Muscle layer of colon (tissue), 2 donors: ENCODE data around the gene ZNF14.
"Not testable (repeated sequence)": the region's sequence is repeated elsewhere in the genome, so short reads cannot be mapped to it uniquely, and the experiment has no call there.

Source experiments
- H3K27ac ChIP-seq: one replicate; pipeline ENCODE4 v1.7.0; 2013; ENCODE audit warnings: low read depth, mild to moderate bottlenecking, low read length, moderate library complexity
- H3K27me3 ChIP-seq, 2 donors: one replicate each; pipeline ENCODE4 v1.7.0; 2013; ENCODE audit warnings: low read length in 2 of 2, mild to moderate bottlenecking in 2 of 2; ENCODE audit not compliant: insufficient read depth in 2 of 2, control insufficient read depth in 1 of 2
- H3K36me3 ChIP-seq: one replicate; pipeline ENCODE4 v1.7.0; 2013; ENCODE audit warnings: mild to moderate bottlenecking, low read length; ENCODE audit not compliant: insufficient read depth
- H3K4me1 ChIP-seq: one replicate; pipeline ENCODE4 v1.7.0; 2013; ENCODE audit warnings: mild to moderate bottlenecking, low read length; ENCODE audit not compliant: insufficient read depth
- H3K4me3 ChIP-seq, 2 donors: one replicate each; pipeline ENCODE4 v1.7.0; 2013; ENCODE audit warnings: low read length in 2 of 2, low read depth in 1 of 2, mild to moderate bottlenecking in 1 of 2, moderate library complexity in 1 of 2
- H3K9ac ChIP-seq: one replicate; pipeline ENCODE4 v1.7.0; 2013; ENCODE audit warnings: low read length
- H3K9me3 ChIP-seq: one replicate; pipeline ENCODE4 v1.7.0; 2013; ENCODE audit warnings: mild to moderate bottlenecking, low read length
- donor health status: abdominal sarcoma.
- donor health status: Adenocarcinoma of cecum.

Gene ZNF14

GRCh38 chr19:19732579-19733501 lies at the start of gene ZNF14:
ZNF14 (minus strand) TSS chr19:19733112; CDS start chr19:19732958, 154 bp downstream.
- H3K27ac ChIP-seq = peak within 1 kb of the TSS; percentile 53
- peaks cover 9% of the 10 kb centered on the region for H3K9me3 ChIP-seq
- peak within 1 kb of the TSS; percentile 77 to 99 for H3K4me3 ChIP-seq
- peaks cover 1% of the 10 kb centered on the region for H3K36me3 ChIP-seq
- H3K9ac ChIP-seq = peak within 1 kb of the TSS; percentile 50
- H3K27me3 ChIP-seq = no peaks in the 10 kb centered on the region
- peaks cover 9% of the 10 kb centered on the region for H3K4me1 ChIP-seq

- not testable (repeated sequence) for H3K27me3 ChIP-seq, H3K27ac ChIP-seq, H3K9ac ChIP-seq, H3K4me3 ChIP-seq, H3K36me3 ChIP-seq, H3K9me3 ChIP-seq
- H3K4me1 ChIP-seq = peaks cover 11% of the 10 kb centered on the region
Measured at GRCh38 chr19:19781791-19782190, 48.9 kb upstream of the ZNF14 start.

- peaks cover 18% of the 10 kb centered on the region for H3K4me1 ChIP-seq
- no peaks in the 10 kb centered on the region for H3K36me3 ChIP-seq
- no peak overlapping the region for H3K9ac ChIP-seq
- no peak overlapping the region for H3K4me3 ChIP-seq
- no peaks in the 10 kb centered on the region for H3K27me3 ChIP-seq
- no peak overlapping the region for H3K27ac ChIP-seq
- no peaks in the 10 kb centered on the region for H3K9me3 ChIP-seq
Measured at GRCh38 chr19:19778666-19779065, 45.8 kb upstream of the ZNF14 start.

- Histone ChIP-seq H3K36me3 (no peaks in the 10 kb centered on the region), H3K9me3 (no peaks in the 10 kb centered on the region), H3K27ac (no peak overlapping the region), H3K4me1 (peaks cover 18% of the 10 kb centered on the region), H3K27me3 (no peaks in the 10 kb centered on the region), H3K9ac (no peak overlapping the region), H3K4me3 (no peak overlapping the region)
Measured at GRCh38 chr19:19777692-19778091, 44.8 kb upstream of the ZNF14 start.

- H3K27me3 ChIP-seq = no peaks in the 10 kb centered on the region
- no peaks in the 10 kb centered on the region for H3K36me3 ChIP-seq
- no peaks in the 10 kb centered on the region for H3K9me3 ChIP-seq
- H3K4me3 ChIP-seq = peak overlapping the region; percentile 57 to 88
- H3K9ac ChIP-seq = peak overlapping the region; percentile 82
- peak overlapping the region; percentile 48 for H3K27ac ChIP-seq
- H3K4me1 ChIP-seq = peaks cover 18% of the 10 kb centered on the region
Measured at GRCh38 chr19:19776206-19777008, 43.5 kb upstream of the ZNF14 start.

GRCh38 chr19:19775891-19776205 lies 42.9 kb upstream of the ZNF14 start:
- H3K36me3 ChIP-seq = no peaks in the 10 kb centered on the region
- no peaks in the 10 kb centered on the region for H3K9me3 ChIP-seq
- H3K4me3 ChIP-seq = peak overlapping the region; percentile 57 to 88
- peak overlapping the region; percentile 48 for H3K27ac ChIP-seq
- H3K4me1 ChIP-seq = peaks cover 18% of the 10 kb centered on the region
- H3K27me3 ChIP-seq = no peaks in the 10 kb centered on the region
- H3K9ac ChIP-seq = peak overlapping the region; percentile 43

- Histone ChIP-seq H3K9me3 (no peaks in the 10 kb centered on the region), H3K4me1 (peaks cover 18% of the 10 kb centered on the region), H3K4me3 (no peak overlapping the region), H3K9ac (no peak overlapping the region), H3K27me3 (no peaks in the 10 kb centered on the region), H3K36me3 (no peaks in the 10 kb centered on the region), H3K27ac (no peak overlapping the region)
Measured at GRCh38 chr19:19774354-19775033, 41.6 kb upstream of the ZNF14 start.

- not testable (repeated sequence) for H3K4me3 ChIP-seq, H3K27me3 ChIP-seq, H3K27ac ChIP-seq, H3K36me3 ChIP-seq, H3K9ac ChIP-seq, H3K9me3 ChIP-seq, H3K4me1 ChIP-seq
Measured at GRCh38 chr19:19771963-19772362, 39.1 kb upstream of the ZNF14 start.

GRCh38 chr19:19769971-19770370 lies 37.1 kb upstream of the ZNF14 start:
- H3K4me1 ChIP-seq, H3K9me3 ChIP-seq, H3K9ac ChIP-seq, H3K36me3 ChIP-seq, H3K4me3 ChIP-seq, H3K27ac ChIP-seq, H3K27me3 ChIP-seq: not testable (repeated sequence)

- no peak overlapping the region for H3K27ac ChIP-seq
Measured at GRCh38 chr19:19758164-19758563, 25.3 kb upstream of the ZNF14 start.

GRCh38 chr19:19752760-19753403 lies 20.0 kb upstream of the ZNF14 start:
- H3K27me3 ChIP-seq = no peaks in the 10 kb centered on the region
- H3K4me3 ChIP-seq = no peak overlapping the region
- no peaks in the 10 kb centered on the region for H3K4me1 ChIP-seq
- H3K9ac ChIP-seq = no peak overlapping the region
- H3K27ac ChIP-seq = no peak overlapping the region
- H3K36me3 ChIP-seq = no peaks in the 10 kb centered on the region
- H3K9me3 ChIP-seq = no peaks in the 10 kb centered on the region

More at GRCh38 chr19:19758164-19758563, 25.3 kb upstream of the ZNF14 start:
- no peaks in the 10 kb centered on the region for H3K36me3 ChIP-seq
- no peaks in the 10 kb centered on the region for H3K9me3 ChIP-seq
- H3K9ac ChIP-seq = no peak overlapping the region
- H3K4me3 ChIP-seq = no peak overlapping the region
- no peaks in the 10 kb centered on the region for H3K27me3 ChIP-seq
- no peaks in the 10 kb centered on the region for H3K4me1 ChIP-seq
